Mammary epithelial cell (primary cell): ENCODE results near the gene MECP2.

Experiments
- CTCF ChIP-seq, 2 donors: IDR thresholded peaks in 1 of 2; conservative IDR thresholded peaks in 1 of 2; 2 replicates each; pipeline ENCODE4 v1.5.1; 2011 to 2012; ENCODE audit warnings: inconsistent platforms in 2 of 2, low read length in 2 of 2, mild to moderate bottlenecking in 2 of 2, control low read depth in 1 of 2, low read depth in 1 of 2; ENCODE audit not compliant: insufficient read depth in 1 of 2; ENCODE audit errors: extremely low read depth in 1 of 2
- EZH2 ChIP-seq: IDR thresholded peaks from 2 replicates; pipeline ENCODE4 v1.6.1; 2012; ENCODE audit warnings: low read length, inconsistent platforms, borderline replicate concordance

GRCh38 chrX:154142386-154142785 is 44.9 kb upstream of the MECP2 start:
- TF ChIP-seq CTCF (conservative IDR thresholded peaks at IDR 0.05 in 1 of 2, IDR thresholded peaks at IDR 0.05 in 1 of 2; ENCODE audit: extremely low read depth in 1 of 2, insufficient read depth in 1 of 2, low read depth in 1 of 2, low read length in 2 of 2) (no peak), EZH2 (no peak)
